H54 (cell line): ENCODE data around the gene RAB12.
"Not testable (repeated sequence)": the region's sequence is repeated elsewhere in the genome, so short reads cannot be mapped to it uniquely, and the experiment has no call there.

Experiments
- DNase-seq: peaks from one replicate; pipeline ENCODE4 v3.0.0; 2011; ENCODE audit warnings: low spot score, mixed read lengths; ENCODE audit not compliant: insufficient read length
- FAIRE-seq: peaks from 3 replicates; lab custom pipeline; 2011; peaks lifted over from hg19 to GRCh38; lab: Jason Lieb, UNC
- POLR2A ChIP-seq: IDR thresholded peaks from 2 replicates; pipeline ENCODE4 v1.6.1; 2011; ENCODE audit warnings: low read depth, mild to moderate bottlenecking, low read length

Gene RAB12, protein sequence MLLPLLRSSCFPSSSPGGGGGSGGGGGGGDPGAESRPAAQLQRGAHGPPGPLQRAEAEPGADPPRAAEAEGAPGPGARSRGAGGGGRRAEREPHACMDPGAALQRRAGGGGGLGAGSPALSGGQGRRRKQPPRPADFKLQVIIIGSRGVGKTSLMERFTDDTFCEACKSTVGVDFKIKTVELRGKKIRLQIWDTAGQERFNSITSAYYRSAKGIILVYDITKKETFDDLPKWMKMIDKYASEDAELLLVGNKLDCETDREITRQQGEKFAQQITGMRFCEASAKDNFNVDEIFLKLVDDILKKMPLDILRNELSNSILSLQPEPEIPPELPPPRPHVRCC

GRCh38 chr18:8608795-8609658 lies at the start of gene RAB12:
RAB12 (plus strand) TSS chr18:8609437; CDS start chr18:8609440, 3 bp downstream.
- DNase-seq = peak; percentile 94
- FAIRE-seq = no peak
- peak; percentile 67 for TF ChIP-seq POLR2A

DNA sequence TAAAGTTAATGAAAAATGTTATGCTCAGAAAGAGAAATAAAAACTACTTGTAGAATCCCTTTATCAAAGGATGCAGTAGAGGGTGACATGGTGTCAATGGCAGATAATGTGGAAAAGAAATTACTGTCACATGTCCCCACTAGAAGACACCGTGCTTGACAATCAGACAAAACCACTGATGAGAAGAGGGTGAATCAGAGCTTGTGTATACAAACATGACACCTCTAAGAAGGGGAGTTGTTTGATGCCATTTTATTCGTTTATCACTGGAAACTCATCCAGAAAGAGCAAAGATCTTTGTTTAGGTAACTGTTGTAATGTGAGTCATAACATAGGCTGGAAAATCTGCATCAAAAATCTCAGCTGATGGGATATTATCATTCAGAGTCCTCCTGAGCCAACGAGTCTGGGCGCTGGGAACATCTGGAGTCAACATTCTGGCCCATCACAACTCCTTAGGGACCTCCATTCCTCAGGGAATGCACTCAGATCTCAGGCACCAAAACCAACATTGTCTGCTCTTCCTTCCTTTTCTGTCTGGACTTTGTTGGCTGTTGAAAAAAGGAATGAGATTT lies 49.5 kb upstream of the RAB12 start:
- DNase-seq (no peak), FAIRE-seq (no peak)
- TF ChIP-seq POLR2A = no peak

DNA sequence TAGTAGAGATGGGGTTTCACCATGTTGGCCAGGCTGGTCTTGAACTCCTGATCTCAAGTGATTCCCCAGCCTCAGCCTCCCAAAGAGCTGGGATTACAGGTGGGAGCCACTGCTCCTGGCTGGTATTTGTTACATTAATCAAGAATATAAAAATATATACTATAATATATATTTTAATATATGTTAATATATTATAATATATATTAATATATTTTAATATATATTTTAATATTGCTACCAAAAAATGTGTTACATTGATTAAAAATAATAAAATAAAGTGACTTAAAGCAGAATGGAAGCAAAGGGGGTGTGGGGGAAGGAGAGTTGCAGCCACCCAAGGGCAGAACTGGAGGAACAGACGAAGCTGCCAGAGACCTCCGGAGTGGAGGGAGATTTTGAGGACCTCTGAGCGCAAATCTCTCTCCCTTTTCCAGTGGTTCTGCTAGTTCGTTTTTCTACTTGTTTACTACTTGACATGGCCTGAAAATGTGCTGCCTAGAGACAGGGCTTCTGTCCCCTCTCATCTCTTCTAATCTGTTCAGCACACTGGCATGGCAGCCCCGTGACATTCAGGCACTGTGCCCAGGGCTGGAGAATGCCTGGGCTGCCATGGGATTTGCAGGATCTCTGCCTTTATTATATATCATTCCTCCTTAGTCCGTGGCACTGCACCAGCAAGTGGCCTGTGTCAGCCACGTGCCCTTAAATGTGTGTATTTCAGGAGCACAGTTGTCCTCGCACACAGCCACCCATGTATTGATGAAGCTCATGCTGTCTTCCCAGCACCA lies 47.9 kb upstream of the RAB12 start:
- no peak for DNase-seq
- no peak for TF ChIP-seq POLR2A
- FAIRE-seq = no peak

- FAIRE-seq = no peak
Measured at GRCh38 chr18:8562070-8562469, 47.2 kb upstream of the RAB12 start.

GRCh38 chr18:8562919-8563318 lies 46.3 kb upstream of the RAB12 start:
- TF ChIP-seq POLR2A = no peak
- no peak for DNase-seq
- FAIRE-seq = no peak

More at GRCh38 chr18:8562070-8562469, 47.2 kb upstream of the RAB12 start:
- no peak for DNase-seq
- no peak for TF ChIP-seq POLR2A

GRCh38 chr18:8571399-8571798 lies 37.8 kb upstream of the RAB12 start:
- FAIRE-seq (no peak), DNase-seq (no peak)
- TF ChIP-seq POLR2A = no peak

GRCh38 chr18:8573766-8574165 lies 35.5 kb upstream of the RAB12 start:
- FAIRE-seq, DNase-seq: not testable (repeated sequence)

DNA sequence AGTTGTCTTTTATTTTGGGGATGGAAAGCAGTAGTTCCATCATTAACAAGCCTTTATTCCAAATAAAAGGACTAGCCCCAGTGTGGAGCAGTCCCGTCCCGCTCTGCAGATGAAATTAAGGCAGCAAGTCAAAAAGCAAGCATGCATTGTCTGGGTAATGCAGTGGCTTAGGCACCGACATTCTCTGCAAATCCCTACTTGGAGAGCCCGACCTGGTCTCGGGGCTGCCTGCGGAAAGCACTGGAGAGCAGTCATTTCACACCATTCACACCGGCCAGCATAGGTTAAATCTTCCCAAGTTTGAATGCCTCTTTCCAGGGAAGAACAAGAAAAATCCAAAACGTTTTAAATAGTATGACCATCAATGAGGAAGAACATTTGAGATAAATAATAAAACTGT lies 24.4 kb upstream of the RAB12 start:
- TF ChIP-seq POLR2A = no peak
- DNase-seq (no peak), FAIRE-seq (no peak)

DNA sequence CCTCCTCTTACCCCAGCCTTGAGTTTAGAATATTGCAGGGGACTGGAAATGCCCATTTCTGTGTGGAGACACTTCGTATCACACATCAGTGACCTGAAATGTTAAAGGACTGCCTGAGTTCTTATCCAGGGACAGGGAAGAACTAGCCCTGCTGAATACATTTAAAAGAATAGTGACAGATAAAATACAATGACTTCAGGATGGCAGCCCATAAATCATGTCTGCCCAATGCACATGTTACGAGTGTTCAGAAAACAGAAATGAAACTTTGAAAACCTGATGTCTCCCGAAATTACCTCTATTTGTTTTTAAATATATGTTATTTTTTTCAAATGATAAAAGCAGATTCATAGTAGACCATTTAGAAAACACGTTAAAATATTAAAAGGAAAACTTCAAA lies 22.3 kb upstream of the RAB12 start:
- no peak for DNase-seq
- FAIRE-seq = no peak
- no peak for TF ChIP-seq POLR2A

- TF ChIP-seq POLR2A = no peak
- DNase-seq = no peak
- FAIRE-seq = no peak
Measured at GRCh38 chr18:8595445-8595844, 13.8 kb upstream of the RAB12 start.

DNA sequence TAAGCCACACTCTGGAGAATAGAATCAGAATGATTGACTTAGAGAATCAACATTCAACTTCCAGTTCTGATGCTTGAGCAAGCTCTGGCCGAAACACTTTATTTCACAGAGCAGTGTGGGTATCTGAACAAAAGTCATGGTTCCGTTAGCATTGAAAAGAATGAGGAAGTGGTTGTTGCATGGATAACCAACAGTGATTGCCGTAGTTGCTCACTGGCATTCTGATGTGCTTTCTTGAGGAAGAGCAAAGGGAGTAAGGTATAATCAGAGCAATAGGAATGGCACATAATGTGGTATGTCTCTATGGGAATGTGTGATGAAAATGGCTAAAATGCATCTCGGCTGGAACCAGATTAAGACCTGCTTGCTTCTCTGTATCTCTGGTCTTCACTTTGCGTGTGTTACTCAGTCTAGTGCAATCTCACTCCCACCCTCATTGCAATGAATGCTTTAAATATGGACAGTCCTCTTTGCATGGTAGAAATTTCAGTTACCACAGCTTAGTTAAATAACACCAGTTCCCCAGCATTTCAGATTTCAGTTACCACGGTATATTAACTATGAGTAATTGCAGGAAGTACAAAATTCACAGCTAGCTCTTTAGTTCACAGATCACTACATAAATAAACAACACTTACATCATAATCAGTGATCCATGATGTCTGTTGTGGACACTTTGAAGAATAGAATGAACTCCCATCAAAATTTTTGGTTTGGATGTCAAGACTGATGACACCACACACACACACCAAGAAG lies 7.8 kb upstream of the RAB12 start:
- no peak for FAIRE-seq
- TF ChIP-seq POLR2A = no peak
- no peak for DNase-seq

DNA sequence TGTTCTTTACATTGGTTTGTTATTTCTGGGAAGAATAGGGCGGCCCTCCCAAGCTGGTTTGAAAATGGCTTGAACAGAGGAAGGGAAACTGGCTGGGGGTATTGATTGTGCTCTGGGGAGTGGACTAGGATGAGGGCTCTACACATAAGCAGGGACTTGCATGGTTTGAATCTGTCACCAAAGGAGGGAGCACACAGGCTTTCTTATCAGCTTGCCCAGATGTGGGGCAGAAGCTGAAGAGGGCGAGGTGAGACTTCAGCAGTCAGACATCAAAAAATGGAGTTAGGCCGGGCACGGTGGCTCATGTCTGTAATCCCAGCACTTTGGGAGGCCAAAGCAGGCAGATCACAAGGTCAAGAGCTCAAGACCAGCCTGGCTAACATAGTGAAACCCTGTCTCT lies 7.2 kb upstream of the RAB12 start:
- DNase-seq = no peak
- TF ChIP-seq POLR2A = no peak
- no peak for FAIRE-seq

DNA sequence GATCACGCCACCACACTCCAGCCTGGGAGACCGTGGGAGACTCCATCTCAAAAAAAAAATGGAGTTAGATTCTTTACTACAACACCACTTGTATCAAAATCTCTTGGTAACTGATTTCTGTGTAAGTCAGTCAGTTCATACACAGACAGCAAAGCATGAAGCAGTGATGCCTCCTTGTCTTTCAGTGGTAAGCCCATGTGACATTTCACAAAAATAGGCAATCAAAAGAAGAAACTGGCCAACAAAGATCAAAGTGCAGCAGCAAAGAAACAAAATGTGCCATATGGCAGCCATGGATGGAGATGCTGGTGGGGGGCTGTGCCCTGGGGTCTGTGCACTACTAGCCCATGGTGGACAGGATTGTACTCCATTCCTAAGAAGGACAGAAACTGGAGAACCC lies 6.7 kb upstream of the RAB12 start:
- no peak for DNase-seq
- no peak for FAIRE-seq

More for the DNA sequence above, 6.7 kb upstream of the RAB12 start:
- TF ChIP-seq POLR2A = no peak
